Astrocyte of the spinal cord (primary cell): Measurements from ENCODE around the gene TMEM52B.

ENCODE experiments used
- DNase-seq: peaks from one replicate; pipeline ENCODE4 v3.0.0; 2011; ENCODE audit warnings: low read depth, low spot score
- H3K4me3 ChIP-seq: 2 replicates; pipeline ENCODE4 v1.5.1; 2011; ENCODE audit warnings: low read depth, mild to moderate bottlenecking, low read length, moderate library complexity
- in situ Hi-C: cut with HindIII; loops from 2 replicates; pipeline ENCODE4 v1.10.0; 2017; ENCODE audit warnings: low sequenced_read_pairs
- TF ChIP-seq, protein P1 (sequence below): IDR thresholded peaks from 2 replicates; pipeline ENCODE4 v1.5.1; 2012; ENCODE audit warnings: low read depth, mild to moderate bottlenecking, low read length, inconsistent platforms

The TMEM52B gene

DNA sequence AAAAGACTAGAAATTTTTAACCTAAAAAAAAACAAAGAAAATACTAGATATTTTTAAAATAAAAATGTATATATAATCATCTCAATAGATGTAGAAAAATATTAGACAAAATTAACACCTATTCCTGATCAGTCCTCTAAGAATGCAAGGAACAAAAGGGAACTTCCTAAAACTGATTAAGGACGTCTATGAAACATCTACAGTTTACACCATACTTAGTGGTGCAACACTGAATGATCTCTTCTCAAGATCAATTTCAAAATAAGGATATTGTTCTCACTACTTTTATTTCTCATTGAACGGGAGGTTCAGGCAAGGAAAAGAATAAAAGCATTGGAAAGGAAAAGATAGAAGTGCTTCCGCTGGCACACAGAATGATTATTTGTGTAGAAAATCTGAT, 22.9 kb upstream of the TMEM52B start:
- TF ChIP-seq, protein P1, sequence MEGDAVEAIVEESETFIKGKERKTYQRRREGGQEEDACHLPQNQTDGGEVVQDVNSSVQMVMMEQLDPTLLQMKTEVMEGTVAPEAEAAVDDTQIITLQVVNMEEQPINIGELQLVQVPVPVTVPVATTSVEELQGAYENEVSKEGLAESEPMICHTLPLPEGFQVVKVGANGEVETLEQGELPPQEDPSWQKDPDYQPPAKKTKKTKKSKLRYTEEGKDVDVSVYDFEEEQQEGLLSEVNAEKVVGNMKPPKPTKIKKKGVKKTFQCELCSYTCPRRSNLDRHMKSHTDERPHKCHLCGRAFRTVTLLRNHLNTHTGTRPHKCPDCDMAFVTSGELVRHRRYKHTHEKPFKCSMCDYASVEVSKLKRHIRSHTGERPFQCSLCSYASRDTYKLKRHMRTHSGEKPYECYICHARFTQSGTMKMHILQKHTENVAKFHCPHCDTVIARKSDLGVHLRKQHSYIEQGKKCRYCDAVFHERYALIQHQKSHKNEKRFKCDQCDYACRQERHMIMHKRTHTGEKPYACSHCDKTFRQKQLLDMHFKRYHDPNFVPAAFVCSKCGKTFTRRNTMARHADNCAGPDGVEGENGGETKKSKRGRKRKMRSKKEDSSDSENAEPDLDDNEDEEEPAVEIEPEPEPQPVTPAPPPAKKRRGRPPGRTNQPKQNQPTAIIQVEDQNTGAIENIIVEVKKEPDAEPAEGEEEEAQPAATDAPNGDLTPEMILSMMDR, result no peak
- DNase-seq, result no peak
- no peak overlapping the region for H3K4me3 ChIP-seq
- in situ Hi-C loops, result no loop called here

DNA sequence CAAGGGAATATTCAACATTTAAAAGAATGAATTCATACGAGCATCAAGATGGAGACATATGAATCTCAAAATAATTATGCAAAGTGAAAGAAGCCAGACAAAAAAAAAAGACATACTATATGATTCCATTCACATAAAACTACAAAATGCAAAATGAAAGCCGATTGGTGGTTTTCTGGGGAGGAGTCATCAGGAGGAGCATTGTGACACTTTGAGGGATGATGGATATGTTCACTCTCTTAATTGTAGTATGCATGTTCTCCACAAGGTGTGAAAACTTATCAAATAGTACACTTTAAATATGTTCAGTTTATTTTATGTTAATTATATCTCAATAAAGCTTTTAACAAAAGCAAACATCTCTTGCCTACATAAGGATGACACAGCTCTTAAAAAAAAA, 20.4 kb upstream of the TMEM52B start:
- no peak overlapping the region for H3K4me3 ChIP-seq
- no peak for DNase-seq
- TF ChIP-seq, protein P1, result no peak
- in situ Hi-C loops, result no loop called here

DNA sequence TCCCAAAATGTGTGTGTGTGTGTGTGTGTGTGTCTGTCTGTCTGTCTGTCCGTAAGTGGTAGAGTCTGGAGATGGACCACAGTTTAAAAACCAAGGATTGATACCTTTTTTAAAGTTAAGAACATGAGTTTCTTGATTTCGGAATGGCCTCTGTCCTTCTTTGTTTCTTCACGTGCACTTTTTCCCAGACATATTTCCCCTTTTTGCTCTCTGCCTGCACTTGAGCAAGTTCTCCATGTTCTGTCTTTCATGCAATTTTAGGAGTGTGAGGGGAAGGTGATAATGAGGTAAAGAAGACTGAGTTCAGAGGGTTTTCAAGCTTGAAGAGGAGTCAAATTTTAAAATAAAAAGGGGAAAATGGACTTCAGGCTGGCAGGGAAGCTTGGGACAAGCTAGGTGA, 19.6 kb upstream of the TMEM52B start:
- in situ Hi-C loops, result no loop called here
- no peak for DNase-seq

DNA sequence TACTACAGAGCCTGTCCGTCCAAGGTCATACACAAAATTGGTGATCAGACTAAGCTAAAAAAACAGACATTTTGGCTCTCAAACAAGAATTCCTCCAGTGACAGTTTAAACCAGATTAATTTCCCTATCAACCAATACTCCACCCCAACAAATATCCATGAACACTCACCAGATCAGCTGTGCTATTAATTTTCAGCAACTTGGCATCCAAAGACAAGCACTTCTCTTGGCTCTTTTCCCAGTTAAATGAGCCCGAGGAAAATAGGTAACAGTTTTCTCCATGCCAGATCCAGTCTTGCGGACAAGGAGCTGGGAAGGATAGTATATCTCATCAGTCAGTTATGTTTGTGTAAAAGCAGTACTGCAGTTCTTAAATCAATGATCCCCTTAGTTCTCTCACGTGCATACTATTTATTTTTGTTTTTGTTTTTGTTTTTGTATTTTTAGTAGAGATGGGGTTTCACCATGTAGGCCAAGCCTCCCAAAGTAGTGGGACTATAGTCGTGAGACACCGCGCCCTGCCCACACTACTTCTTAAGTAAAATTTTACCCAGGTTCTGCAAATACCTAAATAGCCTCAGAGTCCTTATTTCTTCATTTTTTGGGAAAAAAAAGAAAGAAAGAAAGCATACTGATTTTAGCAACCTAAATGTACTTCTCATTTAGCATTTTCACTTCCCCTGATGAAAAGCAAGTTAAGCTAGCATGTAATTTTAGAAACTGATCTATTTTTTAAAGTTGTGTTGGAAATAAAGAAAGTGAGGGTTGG, 18.0 kb upstream of the TMEM52B start:
- no peak overlapping the region for H3K4me3 ChIP-seq
- in situ Hi-C loops, result no loop called here
- no peak for DNase-seq
- TF ChIP-seq, protein P1, result no peak

More for the DNA sequence above, 19.6 kb upstream of the TMEM52B start:
- no peak overlapping the region for H3K4me3 ChIP-seq
- TF ChIP-seq, protein P1, result no peak

DNA sequence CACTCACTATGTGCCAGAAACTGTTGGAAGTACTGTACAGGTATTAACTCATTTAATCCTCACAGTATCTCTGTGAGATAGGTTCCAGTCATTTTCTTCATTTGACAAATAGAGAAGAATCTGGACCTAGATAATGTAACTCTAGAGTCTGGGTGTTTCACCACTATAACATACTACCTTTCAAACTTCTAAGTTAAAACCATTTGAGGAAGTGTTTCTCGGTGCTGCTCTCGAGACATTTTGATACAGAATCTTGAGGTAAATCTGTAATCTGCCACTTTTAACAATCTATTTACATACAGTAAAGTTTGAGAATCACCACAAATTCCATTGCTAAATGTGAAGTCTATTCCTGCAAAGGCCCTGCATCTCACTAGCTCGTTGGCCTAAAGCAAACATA, 15.7 kb upstream of the TMEM52B start:
- no peak for DNase-seq
- in situ Hi-C loops, result no loop called here
- no peak overlapping the region for H3K4me3 ChIP-seq
- TF ChIP-seq, protein P1, result no peak

DNA sequence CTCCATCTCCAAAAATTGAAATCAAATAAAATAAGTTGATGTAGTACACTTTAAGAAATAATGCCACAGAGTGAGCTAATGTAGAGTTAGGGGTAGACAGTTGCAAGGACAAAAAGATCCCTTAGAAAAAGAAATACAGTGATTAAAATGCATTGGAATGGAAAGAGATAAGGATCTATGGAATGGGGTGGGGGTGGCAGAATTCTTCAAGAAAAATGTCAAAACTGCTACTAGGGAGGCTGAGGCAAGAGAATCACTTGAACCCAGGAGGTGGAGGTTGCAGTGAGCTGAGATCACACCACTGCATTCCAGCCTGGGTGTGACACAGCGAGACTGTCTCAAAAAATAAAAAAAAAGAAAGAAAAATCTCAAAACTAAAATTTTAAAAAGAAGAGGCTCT, 13.4 kb upstream of the TMEM52B start:
- TF ChIP-seq, protein P1, result no peak
- in situ Hi-C loops, result no loop called here
- no peak overlapping the region for H3K4me3 ChIP-seq
- DNase-seq, result no peak
